ENCODE measurements around the gene ANGPT4.

The ANGPT4 gene

DNA sequence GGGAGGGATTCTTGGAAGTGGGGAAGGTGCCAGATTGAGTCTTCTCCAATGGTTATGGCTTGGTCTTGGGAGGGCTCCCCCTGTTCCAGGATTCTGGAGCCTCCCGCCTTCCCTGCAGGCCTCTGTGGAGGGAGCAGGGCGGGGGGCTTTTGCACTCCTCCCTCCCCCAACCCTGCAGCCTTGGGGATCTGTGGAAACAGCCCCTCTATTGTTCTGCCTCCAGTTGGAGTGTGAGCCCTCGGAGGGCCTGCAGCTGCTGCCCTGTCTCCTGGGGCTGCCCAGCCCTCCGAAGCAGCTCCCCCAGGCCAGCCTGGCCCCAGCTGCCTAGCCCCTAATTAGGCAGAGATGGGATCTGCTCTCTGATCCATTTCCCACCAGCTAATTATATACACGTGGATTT lies 67.9 kb downstream of the ANGPT4 start:
- DNase-seq (ENCODE audit: insufficient read length, low spot score) (no peak), FAIRE-seq (no peak)

DNA sequence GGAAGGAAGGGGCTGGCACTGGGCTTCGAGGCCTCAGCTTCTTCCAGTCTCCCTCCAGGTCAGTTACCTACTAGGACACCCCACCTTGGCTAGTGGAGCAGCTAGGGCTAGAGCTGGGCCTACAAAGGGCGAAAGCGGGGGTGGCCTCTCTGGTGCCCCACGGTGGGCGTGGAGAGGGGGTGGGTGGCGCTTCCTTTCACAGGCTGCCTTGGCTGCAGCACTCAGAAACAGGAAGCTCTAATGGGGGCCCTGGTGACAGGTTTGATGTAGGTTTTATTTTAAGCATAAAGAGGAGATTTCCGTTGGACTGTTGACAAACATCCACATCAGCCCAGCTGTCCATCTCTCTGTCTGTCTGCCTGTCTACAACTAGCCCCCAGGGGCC lies 69.2 kb downstream of the ANGPT4 start:
- FAIRE-seq (no peak), DNase-seq (ENCODE audit: insufficient read length, low spot score) (no peak)

DNA sequence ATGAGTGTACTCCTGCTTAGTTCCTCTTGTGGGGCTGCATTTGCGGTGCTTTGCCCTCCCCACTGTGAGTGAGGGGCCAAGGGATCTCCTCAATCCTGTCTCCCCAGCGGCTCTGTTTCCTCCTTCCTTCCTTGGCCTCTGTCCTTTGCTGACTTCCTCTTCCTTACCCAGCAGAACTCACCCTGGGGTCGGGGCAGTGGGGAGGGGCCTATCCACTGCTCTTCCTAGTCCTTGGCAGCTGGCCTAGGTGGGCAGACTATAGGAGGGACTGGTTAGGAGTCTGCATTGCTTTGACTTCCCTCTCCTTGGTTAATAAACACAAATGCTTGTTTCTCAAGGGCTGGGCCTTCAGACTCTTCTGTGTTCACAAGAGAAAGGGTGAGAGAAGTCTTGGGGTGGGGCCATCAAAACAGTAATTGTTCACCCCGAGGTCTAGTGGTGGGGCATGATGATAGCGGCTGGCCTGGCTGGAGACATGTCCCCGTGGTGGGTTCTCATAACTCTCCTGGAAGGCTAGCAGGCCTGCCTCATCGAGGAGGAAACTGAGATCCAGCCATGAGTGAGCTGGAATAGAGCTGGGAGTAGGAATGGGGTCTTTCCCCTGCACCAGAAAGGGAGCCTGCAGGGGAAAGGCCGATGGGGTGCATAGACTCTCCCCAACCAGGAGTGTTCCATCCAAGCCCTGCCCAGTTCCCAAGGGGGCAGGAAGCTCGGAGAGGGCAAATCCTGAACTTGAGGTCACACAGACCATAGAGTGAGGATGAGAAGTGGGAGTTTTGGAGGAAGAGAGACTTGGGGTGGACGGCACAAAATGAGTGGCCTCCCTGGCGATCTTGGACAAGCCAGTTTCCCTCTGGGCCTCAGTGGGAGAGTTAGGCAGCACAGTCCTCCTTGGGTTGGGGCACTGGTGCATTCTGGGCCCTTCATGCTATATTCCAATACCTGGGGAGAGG lies 69.9 kb downstream of the ANGPT4 start:
- DNase-seq (ENCODE audit: insufficient read length, low spot score) = no peak
- FAIRE-seq = no peak

DNA sequence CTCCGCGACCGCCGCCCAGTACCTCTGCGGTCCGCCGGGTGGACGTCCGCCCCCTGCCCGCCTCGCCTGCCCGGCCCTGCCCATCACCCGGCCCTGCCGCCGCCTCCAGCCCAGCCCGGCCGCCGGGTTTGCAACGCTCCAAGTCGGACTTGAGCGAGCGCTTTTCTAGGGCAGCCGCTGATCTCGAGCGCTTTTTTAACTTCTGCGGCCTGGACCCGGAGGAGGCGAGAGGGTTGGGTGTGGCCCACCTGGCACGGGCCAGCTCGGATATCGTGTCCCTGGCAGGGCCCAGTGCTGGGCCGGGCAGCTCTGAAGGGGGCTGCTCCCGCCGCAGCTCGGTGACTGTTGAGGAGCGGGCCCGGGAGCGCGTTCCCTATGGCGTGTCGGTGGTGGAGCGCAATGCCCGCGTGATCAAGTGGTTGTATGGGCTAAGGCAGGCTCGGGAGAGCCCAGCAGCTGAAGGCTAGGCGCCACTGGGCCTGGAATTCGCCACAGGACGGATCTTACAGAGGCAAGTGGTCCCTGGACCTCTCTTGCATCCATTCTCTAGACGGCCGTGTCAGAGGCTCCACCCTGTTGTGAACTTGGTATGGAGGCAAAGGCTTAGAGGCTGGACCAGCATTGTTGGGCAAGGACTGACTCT lies 70.8 kb downstream of the ANGPT4 start:
- no peak for FAIRE-seq
- DNase-seq (ENCODE audit: insufficient read length, low spot score) = no peak

DNA sequence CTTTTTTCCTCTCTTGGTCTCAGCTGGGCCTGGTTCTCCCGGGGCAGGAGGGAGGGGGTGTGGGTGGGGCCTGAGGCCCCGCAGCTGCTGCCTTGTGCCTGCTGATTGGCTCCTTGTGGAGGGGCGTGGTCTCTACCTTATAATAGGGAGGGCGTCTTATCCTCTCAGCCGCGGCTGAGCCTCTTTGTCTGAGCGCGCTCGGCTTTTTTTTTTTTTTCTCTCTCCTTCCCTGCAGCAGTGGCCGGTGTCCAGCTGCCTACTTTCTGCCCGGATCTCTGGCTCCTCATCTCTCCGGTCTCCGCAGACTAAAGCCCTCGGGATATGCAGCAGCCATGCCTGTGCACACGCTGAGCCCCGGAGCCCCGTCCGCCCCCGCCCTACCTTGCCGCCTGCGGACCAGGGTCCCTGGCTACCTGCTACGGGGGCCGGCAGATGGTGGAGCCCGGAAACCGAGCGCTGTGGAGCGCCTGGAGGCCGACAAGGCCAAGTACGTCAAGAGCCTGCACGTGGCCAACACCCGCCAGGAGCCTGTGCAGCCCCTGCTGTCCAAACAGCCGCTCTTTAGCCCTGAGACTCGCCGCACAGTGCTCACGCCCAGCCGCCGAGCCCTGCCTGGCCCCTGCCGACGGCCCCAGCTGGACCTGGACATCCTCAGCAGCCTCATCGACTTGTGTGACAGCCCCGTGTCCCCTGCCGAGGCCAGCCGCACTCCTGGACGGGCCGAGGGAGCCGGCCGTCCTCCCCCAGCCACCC lies 71.5 kb downstream of the ANGPT4 start:
- FAIRE-seq (peak; percentile 9), DNase-seq (ENCODE audit: insufficient read length, low spot score) (peak; percentile 89)

DNA sequence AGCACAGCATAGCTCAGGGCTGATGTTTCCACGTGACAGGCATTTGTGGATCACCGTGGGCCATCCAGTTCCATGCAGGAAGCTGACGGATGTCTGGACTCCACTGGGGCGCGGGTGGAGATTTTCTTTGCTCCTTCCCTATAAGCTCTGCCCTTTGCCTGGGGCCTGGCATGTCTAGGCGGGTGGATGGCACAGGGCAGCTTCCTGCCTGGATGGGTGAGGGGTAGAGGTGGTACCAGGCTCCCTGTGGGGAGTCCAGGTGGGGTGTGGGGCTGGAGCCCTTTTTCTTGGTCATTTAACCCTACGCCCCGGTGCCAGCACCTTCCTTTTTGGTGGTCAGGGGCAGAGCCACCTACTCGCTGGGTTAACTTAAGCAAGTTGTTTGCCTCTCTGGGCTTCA lies 72.2 kb downstream of the ANGPT4 start:
- FAIRE-seq (no peak), DNase-seq (ENCODE audit: insufficient read length, low spot score) (no peak)

DNA sequence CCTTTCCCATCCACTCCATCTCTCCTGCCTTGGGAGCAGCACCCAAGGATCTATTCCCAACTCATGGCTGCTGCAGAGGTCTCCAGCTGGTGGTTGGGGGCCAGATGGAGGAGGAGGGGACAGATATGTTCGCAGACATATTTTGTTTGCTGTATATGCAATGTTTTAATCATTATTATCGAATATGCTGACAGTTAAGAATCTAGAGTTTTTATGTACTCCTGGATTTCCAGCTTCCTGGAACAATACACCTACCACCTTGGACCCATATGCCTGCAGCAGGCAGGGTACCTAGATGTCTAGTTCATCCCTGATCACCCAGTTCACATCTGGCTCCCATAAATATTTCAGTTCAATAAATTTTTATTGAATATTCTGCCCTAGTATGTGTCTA lies 73.6 kb downstream of the ANGPT4 start:
- FAIRE-seq = no peak
- DNase-seq (ENCODE audit: insufficient read length, low spot score) = no peak

DNA sequence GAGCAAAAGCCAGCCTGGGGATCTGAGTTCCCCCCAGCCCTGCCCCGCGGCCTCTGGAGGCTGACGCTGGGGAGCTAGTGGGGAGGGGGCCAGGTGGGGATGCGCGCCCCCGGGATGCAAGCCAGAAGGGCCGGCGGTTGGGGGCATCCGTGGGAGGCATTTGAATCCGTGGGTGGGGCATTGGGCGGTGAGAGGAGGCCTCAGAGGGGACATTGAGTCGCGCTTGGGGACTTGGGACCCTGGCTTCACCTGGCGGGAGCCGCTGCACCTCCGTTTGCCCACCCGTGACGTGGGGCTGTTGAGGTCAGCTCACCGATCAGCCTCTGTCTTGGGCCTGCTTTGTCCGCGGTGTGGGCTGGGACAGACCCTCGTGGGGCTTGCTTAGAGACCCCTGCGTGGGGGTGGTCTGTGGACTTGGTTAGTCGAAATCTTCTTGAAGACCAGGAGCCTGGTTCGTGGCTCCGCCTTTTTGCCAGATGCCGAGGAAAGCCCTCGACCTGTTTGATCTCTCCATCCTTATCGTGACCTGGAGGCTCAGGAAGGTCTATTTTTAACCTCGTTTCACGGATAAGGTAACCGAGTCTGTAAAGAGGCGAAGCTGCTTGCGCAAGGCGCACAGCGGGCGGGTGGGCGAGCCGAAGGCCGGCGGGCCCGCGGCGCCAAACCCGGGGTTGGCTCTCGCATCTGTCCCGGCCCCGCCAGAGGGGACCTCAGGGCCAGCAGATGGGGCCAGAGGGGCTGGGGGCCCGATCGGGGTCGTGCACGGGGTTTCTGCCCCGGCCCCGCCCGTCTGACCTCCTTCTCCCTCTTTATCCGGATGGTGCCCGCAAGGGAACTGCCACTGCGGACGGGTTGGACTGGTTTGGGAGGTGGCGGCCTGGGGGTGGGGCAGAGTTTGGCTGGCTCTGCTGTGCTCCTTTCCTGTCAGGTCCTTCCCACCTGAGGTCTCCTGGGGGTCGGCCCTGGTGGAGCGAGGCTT lies 74.3 kb downstream of the ANGPT4 start:
- no peak for FAIRE-seq
- no peak for DNase-seq (ENCODE audit: insufficient read length, low spot score)

DNA sequence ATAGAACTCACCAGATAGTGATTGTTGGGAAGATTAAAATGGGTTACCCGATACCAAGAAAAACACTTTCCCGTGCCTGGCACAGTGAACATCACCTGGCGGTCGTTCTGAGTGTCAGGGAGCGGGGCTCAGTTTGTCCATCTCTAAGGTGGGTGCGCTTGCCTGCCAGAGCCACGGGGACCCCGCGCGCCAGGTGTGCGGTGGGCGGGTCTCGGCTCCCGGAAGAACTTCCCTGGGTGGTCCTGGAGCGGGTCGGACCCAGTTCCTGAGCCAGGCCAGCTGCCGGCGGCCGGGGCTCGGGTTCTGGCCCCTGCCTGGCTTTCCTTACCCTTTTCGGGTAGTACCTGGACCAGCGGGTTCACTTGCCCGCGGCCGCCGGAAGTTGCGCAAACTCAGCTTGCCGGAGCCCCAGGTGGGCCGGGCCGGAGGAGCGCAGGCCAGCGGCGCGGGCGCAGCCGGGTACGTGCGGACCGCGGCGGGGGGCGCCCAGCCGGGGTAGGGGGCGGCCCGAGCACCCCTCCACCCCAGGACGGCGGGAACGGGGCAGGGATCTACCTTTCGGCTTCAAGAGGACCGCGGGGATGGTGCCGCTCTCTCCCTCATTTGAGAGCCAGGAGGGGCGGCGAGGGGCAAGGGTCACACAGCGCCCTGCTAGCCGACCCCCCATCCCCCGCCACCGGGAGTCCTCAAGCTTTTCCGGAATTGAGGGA lies 75.1 kb downstream of the ANGPT4 start:
- DNase-seq (ENCODE audit: insufficient read length, low spot score) = no peak
- no peak for FAIRE-seq

DNA sequence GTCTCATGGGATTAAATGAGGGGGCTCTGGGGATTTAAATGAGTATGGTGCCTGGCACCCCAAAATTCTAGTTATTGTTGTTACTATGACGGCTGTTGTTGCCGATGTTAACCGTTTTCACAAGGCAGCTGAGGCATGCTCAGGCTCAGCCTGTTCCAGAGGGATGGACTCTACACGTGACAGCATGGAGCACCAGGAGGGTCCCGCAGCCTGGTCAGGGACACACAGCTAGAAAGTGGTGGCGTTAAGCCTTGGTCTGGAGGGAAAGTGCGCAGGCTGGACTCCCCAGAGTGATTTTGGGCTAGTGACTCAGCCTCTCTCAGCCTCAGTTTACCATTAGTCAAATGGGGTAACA lies 75.7 kb downstream of the ANGPT4 start:
- FAIRE-seq (no peak), DNase-seq (ENCODE audit: insufficient read length, low spot score) (no peak)

DNA sequence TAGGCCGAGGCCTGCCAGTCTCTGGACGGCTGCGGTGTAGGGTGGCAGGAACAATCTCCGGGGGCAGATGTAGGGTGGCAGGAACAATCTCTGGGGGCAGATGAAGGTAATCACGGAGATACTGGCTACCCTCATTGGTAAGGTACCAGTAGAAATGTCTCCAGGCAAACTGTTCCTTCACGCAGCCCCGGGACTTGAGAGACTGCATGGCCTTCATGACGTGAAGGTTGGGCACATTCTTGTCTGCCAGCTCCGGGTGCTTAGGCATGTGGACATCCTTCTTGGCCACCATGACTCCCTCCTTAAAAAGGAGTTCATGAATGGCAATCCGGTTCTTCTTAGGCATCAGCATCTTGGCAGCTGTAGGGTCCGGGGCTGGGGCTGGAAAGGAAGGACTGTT lies 76.5 kb downstream of the ANGPT4 start:
- no peak for FAIRE-seq

DNA sequence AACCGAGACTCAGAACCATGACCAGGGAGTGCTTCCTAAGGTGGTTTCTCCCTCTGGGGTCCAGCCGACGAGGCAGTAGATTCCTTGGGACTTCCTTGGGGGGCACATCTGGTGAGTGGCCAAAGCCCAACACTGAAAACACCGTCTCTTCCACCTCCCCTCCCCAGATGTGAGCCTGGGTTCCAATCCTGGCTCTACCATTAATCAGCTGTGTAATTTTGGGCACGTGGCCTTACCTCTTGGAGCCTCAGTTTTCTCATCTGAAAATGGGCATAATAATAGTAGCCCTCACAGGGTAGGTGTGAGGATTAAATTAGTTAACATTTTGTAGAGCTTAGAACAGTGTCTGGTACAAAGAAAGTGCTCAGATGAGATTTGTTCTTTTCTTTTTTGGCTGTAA lies 77.1 kb downstream of the ANGPT4 start:
- DNase-seq (ENCODE audit: insufficient read length, low spot score) = no peak
- FAIRE-seq = no peak

More for the DNA sequence above, 76.5 kb downstream of the ANGPT4 start:
- no peak for DNase-seq (ENCODE audit: insufficient read length, low spot score)

DNA sequence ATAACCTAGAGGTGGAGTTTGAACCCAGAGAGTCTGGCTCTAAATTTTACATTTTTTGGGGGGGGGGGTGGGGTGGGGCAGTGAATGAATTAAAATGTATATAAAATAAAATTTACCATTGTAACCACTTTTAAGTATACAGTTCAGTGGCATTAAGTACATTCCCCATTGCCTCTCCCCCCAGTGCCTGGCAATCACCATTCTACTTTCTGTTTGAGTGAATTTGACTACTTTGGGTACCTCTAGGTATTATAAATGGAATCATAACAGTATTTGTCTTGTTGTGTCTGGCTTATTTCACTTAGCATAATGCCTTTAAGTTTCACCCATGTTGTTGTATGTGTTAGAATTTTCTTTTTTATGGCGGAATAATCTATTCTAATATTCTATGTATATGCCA lies 79.9 kb downstream of the ANGPT4 start:
- no peak for DNase-seq (ENCODE audit: insufficient read length, low spot score)

DNA sequence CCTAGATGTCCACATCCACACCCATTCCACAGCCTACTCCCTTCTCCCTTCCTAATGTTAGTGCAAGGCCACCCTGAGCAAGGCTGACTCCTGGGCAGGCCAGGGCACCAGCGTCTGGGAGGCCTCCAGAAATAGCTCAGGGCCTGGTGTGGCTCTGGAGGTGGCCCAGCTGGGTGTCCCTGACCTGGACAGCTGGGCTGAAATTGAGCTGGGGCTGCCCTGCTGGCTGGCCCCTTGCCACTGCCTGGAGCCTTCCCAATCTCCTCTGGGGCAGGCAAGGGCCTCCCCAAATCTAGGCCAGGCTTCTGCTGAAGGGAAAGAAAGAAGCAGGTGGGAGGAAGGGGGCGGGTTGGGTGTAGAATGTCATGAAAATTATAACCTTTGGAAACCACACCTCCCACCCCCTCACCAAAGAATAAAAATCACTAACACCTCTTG lies 80.5 kb downstream of the ANGPT4 start:
- DNase-seq (ENCODE audit: insufficient read length, low spot score) (no peak), FAIRE-seq (no peak)

More for the DNA sequence above, 79.9 kb downstream of the ANGPT4 start:
- no peak for FAIRE-seq

DNA sequence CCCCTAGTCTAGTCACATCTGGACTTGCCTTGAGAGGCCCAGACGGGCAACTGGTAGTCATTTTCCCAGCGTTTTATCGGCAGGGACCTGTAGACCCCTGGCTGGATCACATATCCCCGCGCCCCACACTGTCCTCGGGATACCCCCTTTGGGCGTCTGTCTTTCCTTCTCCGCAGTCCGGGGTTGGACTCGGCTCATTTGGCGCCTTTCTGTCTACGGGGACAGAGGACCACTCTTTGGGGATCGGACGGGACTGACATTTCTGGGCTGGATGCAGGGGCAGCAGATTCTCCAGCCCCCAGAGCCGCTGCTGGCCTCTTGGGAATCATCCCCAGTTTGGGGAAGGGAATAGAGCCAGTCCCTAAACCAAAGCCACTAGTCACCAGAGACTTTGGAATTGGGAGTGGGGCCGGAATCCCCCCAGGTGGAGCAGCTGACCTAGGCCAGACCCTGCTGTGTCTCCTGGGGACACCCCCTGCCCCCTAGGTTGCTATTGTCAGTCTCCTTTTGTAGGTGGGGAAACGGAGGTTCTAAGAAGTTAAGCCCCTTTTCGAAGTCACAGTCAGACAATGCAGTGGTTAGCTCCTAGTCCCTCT lies 81.9 kb downstream of the ANGPT4 start:
- no peak for FAIRE-seq
- DNase-seq (ENCODE audit: insufficient read length, low spot score) = no peak

DNA sequence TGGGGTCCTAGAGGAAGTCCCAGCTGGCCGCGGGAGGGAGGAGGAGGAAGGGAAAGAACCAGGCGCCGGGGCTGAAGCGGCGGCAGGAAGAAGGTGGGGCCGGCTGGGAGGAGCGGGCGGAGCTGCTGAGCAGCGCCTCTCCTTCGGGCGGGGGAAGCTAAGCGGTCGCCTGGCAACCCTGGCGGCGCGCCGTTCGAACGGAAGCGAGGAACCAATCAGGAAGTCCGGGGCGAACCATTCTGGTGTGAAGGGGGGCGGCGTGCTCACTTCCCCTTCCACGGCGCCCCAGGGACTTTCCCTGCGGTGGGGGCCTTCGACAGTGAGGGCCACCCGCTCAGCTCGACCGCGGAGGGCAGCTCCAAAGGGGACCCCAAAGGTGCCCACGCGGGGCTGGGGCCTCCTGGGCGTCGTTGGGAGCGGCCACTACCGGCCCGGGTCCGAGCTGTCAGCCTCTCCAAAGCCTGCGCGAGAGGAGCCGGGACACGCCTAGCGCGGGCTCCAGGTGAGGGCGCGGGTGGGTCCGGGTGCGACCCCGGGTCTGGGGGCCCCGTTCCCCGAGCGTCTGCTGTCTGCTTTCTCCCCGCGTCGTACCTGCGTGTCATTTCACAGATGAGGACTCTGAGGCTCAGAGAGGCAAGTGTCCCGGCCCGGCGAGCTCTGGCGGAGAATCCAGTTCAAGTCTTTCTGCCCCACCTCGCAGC lies 82.5 kb downstream of the ANGPT4 start, which contains the start of gene FAM110A:
Gene FAM110A (plus strand): TSS at position 266 of the 701 bp plus-strand sequence. CDS start 11,090 bp downstream, outside the sequence.
- DNase-seq (ENCODE audit: insufficient read length, low spot score) (peak; percentile 91), FAIRE-seq (peak; percentile 92)

DNA sequence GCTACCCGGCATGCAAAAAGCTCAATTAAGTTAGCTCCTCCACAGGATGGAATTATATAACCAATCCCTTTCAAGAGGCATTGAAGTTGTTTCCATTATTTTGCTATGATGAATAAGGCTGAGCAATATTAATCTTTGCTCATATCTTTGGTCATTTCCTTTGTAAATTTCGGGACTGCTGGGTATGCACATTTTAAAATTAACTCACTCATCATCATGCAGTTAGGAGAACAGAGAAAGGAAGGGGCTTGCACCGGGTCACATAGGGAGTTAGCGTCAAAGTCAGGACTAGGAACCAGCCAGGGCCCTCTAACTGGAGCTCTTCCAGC lies 83.0 kb downstream of the ANGPT4 start:
- DNase-seq (ENCODE audit: insufficient read length, low spot score) (no peak), FAIRE-seq (no peak)

DNA sequence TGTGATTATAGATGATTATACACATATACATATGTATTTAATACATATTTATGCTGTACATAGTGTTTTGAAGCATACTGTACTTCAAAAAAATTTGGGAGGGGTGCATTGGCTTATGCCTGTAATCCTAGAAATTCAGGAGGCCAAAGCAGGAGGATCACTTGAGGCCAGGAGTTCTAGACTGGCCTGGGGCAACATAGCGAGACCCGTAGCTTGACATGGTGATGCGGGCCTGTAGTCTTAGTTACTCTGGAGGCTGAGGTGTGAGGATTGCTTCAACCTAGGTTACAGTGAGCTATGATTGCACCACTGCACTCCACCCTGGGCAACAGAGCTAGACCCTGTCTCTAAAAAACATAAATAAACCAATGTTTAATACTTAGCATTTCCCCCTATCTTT lies 84.2 kb downstream of the ANGPT4 start:
- FAIRE-seq (no peak), DNase-seq (ENCODE audit: insufficient read length, low spot score) (no peak)

DNA sequence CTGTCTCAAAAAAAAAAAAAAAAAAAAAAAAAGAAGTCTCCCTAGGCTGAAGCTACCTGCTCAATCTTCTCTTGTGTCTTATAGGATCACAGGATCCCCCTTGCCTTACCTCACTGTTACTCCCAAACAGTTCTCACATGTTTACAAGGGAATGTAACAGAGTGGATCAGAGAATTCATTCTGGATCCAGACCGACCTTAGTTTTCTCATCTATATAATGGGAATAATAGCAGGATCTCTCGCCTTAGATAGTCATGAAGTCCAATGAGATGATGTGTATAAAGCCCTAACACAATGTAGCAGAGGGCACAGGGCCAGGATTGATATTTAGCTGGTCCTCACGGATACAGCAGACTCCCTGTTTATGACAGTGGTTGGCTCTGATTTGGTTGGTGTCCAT lies 84.9 kb downstream of the ANGPT4 start:
- FAIRE-seq (no peak), DNase-seq (ENCODE audit: insufficient read length, low spot score) (no peak)
